Endothelial cell (in vitro differentiated cells): ENCODE measurements around the gene GUCY2D. TPM values are rescaled to one million over a fixed set of nuclear protein-coding genes. Genes with fewer than 3 reads are reported as not detected.

Experiments
- DNase-seq: peaks from one replicate; pipeline ENCODE4 v3.0.0; 2021; ENCODE audit warnings: low spot score
- H3K27ac Mint-ChIP-seq: one replicate; pipeline ENCODE4 v1.8.0; 2021; ENCODE audit warnings: mixed read lengths, inconsistent platforms; ENCODE audit not compliant: unreplicated experiment
- H3K27me3 Mint-ChIP-seq: one replicate; pipeline ENCODE4 v1.8.0; 2021; ENCODE audit warnings: mild to moderate bottlenecking, moderate library complexity, mixed read lengths, inconsistent platforms; ENCODE audit not compliant: unreplicated experiment
- H3K36me3 Mint-ChIP-seq: one replicate; pipeline ENCODE4 v1.8.0; 2021; ENCODE audit warnings: mild to moderate bottlenecking, low read depth, mixed read lengths, inconsistent platforms; ENCODE audit not compliant: unreplicated experiment
- H3K4me1 Mint-ChIP-seq: one replicate; pipeline ENCODE4 v1.8.0; 2021; ENCODE audit warnings: mild to moderate bottlenecking, mixed read lengths, inconsistent platforms; ENCODE audit not compliant: unreplicated experiment
- H3K4me3 Mint-ChIP-seq: one replicate; pipeline ENCODE4 v1.8.0; 2021; ENCODE audit warnings: mild to moderate bottlenecking, mixed read lengths, inconsistent platforms; ENCODE audit not compliant: unreplicated experiment
- H3K9me3 Mint-ChIP-seq: one replicate; pipeline ENCODE4 v1.8.0; 2021; ENCODE audit warnings: mixed read lengths, inconsistent platforms; ENCODE audit not compliant: unreplicated experiment
- total RNA-seq: library from RNA; stranded (reverse); fragmentation: NEBNext Ultra II Directional; extraction: Animal tissue kit (Norgen Biotek cat#: 25700); gene quantifications from one replicate; pipeline ENCODE4 v1.2.1, GENCODE V29; 2021; ENCODE audit not compliant: unreplicated experiment
- TF ChIP-seq, protein P1 (sequence below): fragments of 200-600 bp; sonication (generic); IDR thresholded peaks from one replicate; pipeline ENCODE4 v1.5.0; 2021; ENCODE audit warnings: antibody characterized with exemption; ENCODE audit not compliant: unreplicated experiment

GUCY2D gene
- total RNA-seq, 1 donor from 2014 or later, result not detected

GRCh38 chr17:8002721-8003593 lies 542 bp downstream of the GUCY2D start:
- DNase-seq, result no peak

GRCh38 chr17:8003594-8004181 lies 1.3 kb downstream of the GUCY2D start:
- H3K27ac Mint-ChIP-seq, result no peak overlapping the region
- no peaks in the 10 kb centered on the region for H3K9me3 Mint-ChIP-seq
- TF ChIP-seq, protein P1, sequence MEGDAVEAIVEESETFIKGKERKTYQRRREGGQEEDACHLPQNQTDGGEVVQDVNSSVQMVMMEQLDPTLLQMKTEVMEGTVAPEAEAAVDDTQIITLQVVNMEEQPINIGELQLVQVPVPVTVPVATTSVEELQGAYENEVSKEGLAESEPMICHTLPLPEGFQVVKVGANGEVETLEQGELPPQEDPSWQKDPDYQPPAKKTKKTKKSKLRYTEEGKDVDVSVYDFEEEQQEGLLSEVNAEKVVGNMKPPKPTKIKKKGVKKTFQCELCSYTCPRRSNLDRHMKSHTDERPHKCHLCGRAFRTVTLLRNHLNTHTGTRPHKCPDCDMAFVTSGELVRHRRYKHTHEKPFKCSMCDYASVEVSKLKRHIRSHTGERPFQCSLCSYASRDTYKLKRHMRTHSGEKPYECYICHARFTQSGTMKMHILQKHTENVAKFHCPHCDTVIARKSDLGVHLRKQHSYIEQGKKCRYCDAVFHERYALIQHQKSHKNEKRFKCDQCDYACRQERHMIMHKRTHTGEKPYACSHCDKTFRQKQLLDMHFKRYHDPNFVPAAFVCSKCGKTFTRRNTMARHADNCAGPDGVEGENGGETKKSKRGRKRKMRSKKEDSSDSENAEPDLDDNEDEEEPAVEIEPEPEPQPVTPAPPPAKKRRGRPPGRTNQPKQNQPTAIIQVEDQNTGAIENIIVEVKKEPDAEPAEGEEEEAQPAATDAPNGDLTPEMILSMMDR, result no peak
- H3K36me3 Mint-ChIP-seq, result peaks cover 5% of the 10 kb centered on the region
- H3K4me3 Mint-ChIP-seq, result no peak overlapping the region
- no peaks in the 10 kb centered on the region for H3K4me1 Mint-ChIP-seq
- peaks cover 10% of the 10 kb centered on the region for H3K27me3 Mint-ChIP-seq
- DNase-seq, result no peak

More at GRCh38 chr17:8002721-8003593, 542 bp downstream of the GUCY2D start:
- Mint-ChIP-seq H3K4me3 (no peak overlapping the region), H3K27me3 (peaks cover 10% of the 10 kb centered on the region), H3K27ac (no peak overlapping the region), H3K36me3 (peaks cover 5% of the 10 kb centered on the region), H3K4me1 (no peaks in the 10 kb centered on the region), H3K9me3 (no peaks in the 10 kb centered on the region)
- TF ChIP-seq, protein P1, result no peak

DNA sequence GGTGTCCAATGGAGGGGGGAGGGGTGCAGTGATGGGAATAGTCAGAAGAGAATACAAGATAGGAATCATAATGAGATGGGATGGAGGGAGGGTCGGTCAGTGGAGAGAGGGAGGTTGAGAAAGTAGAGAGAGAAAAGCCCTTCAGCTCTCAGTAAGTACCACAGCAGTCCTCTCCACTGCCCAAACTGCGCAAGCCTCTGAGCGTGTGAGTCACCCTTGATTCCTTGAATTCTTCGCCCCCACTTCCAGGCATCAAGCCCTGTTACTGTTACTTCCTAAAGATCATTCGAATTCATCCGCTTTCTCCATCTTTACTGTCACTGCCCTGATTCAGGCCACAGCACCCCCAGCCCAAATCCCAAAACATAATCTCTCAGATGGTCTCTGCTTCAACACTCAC lies 2.5 kb downstream of the GUCY2D start:
- Mint-ChIP-seq H3K9me3 (no peaks in the 10 kb centered on the region), H3K4me3 (no peak overlapping the region), H3K4me1 (no peaks in the 10 kb centered on the region), H3K36me3 (peaks cover 5% of the 10 kb centered on the region), H3K27ac (no peak overlapping the region), H3K27me3 (peaks cover 11% of the 10 kb centered on the region)
- no peak for DNase-seq
- TF ChIP-seq, protein P1, result no peak

DNA sequence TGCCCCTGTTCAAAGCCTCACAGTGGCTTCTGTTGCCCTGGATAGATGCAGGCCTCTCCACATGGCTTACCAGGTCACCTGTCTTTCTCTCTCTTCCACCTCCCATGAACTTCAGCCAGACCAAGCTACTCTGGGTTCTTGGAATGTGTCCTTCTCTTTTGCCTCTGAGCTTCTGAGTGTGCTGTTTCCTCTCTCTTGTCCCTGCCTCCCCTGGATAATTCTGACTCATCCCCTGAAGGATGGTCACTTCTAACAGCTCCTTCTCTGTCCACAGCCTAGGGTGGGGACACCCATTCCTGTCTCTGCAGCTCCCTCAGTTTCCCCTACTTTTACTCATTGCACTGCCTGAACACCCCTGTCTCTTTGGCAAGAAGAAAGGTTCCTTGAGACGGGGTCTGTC lies 2.9 kb downstream of the GUCY2D start:
- H3K4me3 Mint-ChIP-seq, result no peak overlapping the region
- H3K27ac Mint-ChIP-seq, result no peak overlapping the region
- H3K36me3 Mint-ChIP-seq, result peaks cover 5% of the 10 kb centered on the region
- no peak for DNase-seq
- H3K4me1 Mint-ChIP-seq, result no peaks in the 10 kb centered on the region
- no peaks in the 10 kb centered on the region for H3K9me3 Mint-ChIP-seq
- H3K27me3 Mint-ChIP-seq, result peaks cover 14% of the 10 kb centered on the region
- TF ChIP-seq, protein P1, result no peak
